ENCODE data around the gene BEST2.
"Not testable (repeated sequence)": the region's sequence is repeated elsewhere in the genome, so short reads cannot be mapped to it uniquely, and the experiment has no call there.

Gene BEST2

DNA sequence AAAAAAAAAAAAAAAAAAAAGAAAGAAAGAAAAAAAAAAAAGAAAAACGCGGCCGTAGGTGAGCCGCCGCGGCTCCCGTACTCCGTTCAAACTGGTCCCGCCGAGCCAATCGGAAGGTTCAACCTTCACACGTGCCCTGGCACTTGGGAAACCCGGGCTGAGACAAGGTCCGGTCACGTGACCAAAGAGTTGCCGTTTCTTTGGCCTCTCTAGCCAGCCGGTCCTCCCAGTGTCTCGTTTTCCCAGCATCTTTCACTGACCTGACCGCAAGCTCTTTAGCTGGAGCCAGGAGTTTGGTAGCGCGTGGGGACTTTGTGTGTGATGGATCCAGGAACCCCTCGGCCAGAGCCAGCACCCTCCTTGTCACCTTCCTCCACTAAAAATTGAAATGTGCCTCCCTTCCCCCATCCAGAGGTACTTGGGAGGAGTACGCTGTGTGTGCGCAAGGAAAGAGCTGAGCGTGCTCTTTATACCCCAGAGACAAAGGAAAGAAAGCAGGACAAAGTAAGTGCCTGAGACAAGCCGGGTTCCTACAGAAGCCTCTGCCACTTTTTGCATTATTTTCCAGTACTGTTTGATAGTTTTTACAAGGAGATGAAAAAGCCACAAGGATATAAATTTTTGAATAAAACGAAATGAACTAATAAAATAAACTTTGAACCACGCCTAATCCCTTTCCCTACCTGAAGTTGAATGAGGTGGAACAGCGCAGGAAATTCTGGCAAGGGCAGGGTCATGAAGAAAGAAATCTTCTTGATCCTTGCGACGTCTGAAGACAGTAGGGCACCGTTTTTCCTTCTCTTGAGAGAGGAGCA is 28.8 kb upstream of the BEST2 start:
- Mint-ChIP-seq H3K27me3 (ENCODE audit: low read depth) (no peaks in the 10 kb centered on the region), H3K4me1 (ENCODE audit: low read depth) (peaks cover 26% of the 10 kb centered on the region), H3K36me3 (ENCODE audit: low read depth) (peaks cover 18% of the 10 kb centered on the region), H3K27ac (peak overlapping the region; percentile 89), H3K4me3 (peak overlapping the region; percentile 94), H3K9me3 (no peaks in the 10 kb centered on the region)

DNA sequence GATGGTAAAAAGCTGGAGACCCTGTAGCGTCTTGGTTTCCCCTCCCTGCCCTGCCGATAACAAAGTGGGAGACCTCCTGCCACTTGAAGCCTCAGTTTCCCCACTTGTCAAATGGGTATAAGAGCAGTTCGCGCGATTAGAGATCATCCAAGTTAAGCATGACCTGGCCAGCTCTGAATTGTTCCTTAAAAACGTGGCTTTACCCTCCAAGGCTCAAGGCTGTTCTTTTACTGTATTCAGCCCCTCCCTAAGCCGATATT is 28.3 kb upstream of the BEST2 start:
- H3K27me3 Mint-ChIP-seq (ENCODE audit: low read depth): no peaks in the 10 kb centered on the region
- H3K4me3 Mint-ChIP-seq: peak overlapping the region; percentile 94
- H3K9me3 Mint-ChIP-seq: no peaks in the 10 kb centered on the region
- H3K36me3 Mint-ChIP-seq (ENCODE audit: low read depth): peaks cover 18% of the 10 kb centered on the region
- H3K27ac Mint-ChIP-seq: peak overlapping the region; percentile 89
- peaks cover 26% of the 10 kb centered on the region for H3K4me1 Mint-ChIP-seq (ENCODE audit: low read depth)

DNA sequence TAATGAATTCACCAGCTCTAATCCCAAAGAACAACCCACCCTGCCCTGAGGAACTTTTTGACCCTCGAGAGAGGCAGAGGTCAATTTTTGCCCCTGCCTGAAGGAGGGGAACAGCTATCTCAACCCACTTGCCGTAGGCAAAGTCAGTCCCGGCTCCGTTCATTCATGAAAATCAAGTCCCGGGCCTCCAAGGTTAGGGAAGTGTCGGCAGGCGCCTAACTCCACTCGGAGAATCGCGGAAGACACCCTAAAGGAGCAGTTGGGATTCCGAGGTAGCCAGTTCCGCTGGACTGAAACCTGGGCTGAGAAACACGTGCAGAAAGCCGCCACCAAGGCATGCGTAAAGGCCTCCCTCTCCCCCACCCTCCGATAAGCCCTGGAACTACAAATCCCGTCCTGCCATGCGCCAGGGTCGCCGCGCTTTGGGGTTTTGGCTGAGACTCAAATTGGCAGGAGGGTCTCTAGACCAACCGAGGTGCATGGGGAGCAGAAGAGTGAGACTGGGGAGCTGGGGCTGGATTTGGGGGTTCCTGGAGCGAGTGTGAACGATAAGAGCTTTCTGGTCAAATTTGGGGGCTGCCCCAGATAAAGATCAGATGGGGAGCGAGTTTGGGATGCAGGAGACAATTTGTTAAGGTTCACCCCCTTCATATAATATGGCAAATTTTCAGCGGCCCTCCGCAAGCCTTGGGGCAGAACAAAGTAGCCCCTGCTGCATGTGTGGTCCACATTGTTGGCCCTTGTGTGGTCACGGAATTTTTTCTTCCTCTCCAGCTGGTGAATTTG is 27.8 kb upstream of the BEST2 start, which contains the start of gene TNPO2:
TSS of gene TNPO2 (minus strand) at position 292 of the 786 bp plus-strand sequence. CDS start 2,955 bp downstream, outside the sequence.
- Mint-ChIP-seq H3K4me1 (ENCODE audit: low read depth) (peaks cover 26% of the 10 kb centered on the region), H3K27ac (peak within 1 kb of the TSS; percentile 89), H3K9me3 (no peaks in the 10 kb centered on the region), H3K27me3 (ENCODE audit: low read depth) (no peaks in the 10 kb centered on the region), H3K36me3 (ENCODE audit: low read depth) (peaks cover 13% of the 10 kb centered on the region), H3K4me3 (peak within 1 kb of the TSS; percentile 94)

DNA sequence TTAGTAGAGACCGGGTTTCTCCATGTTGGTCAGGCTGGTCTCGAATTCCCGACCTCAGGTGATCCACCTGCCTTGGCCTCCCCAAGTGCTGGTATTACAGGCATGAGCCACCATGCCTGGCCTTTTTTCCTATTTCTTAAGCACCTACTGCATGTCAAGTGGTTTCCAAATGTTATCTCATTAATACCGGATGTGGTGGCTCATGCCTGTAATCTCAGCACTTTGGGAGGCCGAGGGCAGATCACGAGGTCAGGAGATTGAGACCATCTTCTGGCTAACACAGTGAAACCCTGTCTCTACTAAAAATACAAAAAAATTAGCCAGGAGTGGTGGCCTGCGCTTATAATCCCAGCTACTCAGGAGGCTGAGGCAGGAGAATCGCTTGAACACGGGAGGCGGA is 26.0 kb upstream of the BEST2 start:
- not testable (repeated sequence) for H3K4me3 Mint-ChIP-seq; H3K9me3 Mint-ChIP-seq; H3K27ac Mint-ChIP-seq; H3K27me3 Mint-ChIP-seq (ENCODE audit: low read depth)
- peaks cover 28% of the 10 kb centered on the region for H3K4me1 Mint-ChIP-seq (ENCODE audit: low read depth)
- peaks cover 22% of the 10 kb centered on the region for H3K36me3 Mint-ChIP-seq (ENCODE audit: low read depth)

DNA sequence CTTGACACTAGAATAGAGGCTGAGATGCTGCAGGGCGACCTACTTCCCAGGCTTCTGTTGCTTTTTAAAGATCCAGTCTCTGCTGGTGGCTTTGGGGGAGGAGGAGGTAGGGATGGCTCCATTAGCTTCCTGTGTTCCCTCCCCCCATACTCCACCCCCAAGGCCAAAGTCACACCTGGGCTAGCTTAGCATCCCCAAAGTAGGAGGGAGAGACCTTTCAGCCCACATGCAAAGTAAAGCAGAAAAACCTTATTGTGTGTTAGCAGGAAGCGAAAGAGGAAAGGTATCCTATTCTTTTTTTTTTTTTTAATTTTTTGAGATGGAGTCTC is 24.6 kb upstream of the BEST2 start:
- no peaks in the 10 kb centered on the region for H3K9me3 Mint-ChIP-seq
- peaks cover 25% of the 10 kb centered on the region for H3K36me3 Mint-ChIP-seq (ENCODE audit: low read depth)
- no peaks in the 10 kb centered on the region for H3K27me3 Mint-ChIP-seq (ENCODE audit: low read depth)
- no peak overlapping the region for H3K27ac Mint-ChIP-seq
- H3K4me1 Mint-ChIP-seq (ENCODE audit: low read depth): peaks cover 22% of the 10 kb centered on the region
- no peak overlapping the region for H3K4me3 Mint-ChIP-seq

DNA sequence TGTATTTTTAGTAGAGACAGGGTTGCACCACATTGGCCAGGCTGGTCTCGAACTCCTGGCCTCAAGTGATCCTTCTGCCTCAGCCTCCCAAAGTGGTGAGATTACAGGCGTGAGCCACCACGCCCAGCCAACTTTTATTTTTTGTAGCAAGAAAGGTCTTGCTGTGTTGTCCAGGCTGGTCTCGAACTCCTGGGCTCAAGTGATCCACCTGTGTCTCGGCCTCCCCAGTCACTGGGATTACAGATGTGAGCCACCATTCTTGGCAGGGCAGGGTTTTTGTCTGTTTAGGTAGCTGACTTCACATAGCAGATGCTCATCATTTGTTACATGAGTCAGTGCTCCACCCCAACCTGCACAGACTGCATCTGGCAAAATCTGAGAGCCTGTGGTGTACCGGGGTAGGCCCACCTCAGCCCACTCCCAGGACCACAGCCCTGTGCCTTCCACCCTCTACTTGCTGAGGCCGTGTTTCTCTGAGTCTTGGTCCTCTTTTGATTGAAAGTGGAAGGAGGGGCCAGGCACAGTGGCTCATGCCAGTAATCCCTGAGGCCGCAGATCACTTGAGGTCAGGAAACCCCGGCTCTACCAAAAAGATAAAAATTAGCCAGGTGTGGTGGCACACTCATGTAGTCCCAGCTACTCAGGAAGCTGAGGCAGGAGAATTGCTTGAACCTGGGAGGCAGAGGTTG is 23.7 kb upstream of the BEST2 start:
- no peaks in the 10 kb centered on the region for H3K9me3 Mint-ChIP-seq
- no peak overlapping the region for H3K4me3 Mint-ChIP-seq
- peaks cover 22% of the 10 kb centered on the region for H3K4me1 Mint-ChIP-seq (ENCODE audit: low read depth)
- no peaks in the 10 kb centered on the region for H3K27me3 Mint-ChIP-seq (ENCODE audit: low read depth)
- H3K36me3 Mint-ChIP-seq (ENCODE audit: low read depth): peaks cover 29% of the 10 kb centered on the region
- H3K27ac Mint-ChIP-seq: no peak overlapping the region

DNA sequence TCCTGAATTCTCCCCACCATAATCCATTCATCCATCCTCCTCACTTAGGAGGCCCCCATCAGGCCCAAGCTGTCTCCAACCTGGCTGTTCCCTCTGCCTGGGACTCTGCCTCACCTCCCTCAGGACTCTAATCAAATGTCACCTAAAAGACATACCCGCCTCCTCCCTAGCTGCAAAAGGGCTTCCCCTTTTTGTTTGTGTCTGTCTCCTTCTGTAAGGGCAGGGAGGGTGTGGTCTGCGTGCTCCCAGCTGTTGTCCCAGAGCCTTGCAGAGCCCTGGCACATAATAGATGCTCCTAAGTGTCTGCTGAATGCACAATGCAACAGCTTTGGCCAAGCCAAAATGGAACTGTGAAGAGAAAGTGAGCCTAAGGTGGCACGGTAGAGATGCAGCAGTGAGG is 21.5 kb upstream of the BEST2 start:
- Mint-ChIP-seq H3K4me1 (ENCODE audit: low read depth) (peaks cover 20% of the 10 kb centered on the region), H3K36me3 (ENCODE audit: low read depth) (peaks cover 30% of the 10 kb centered on the region), H3K27me3 (ENCODE audit: low read depth) (no peaks in the 10 kb centered on the region), H3K9me3 (no peaks in the 10 kb centered on the region), H3K4me3 (no peak overlapping the region), H3K27ac (no peak overlapping the region)

DNA sequence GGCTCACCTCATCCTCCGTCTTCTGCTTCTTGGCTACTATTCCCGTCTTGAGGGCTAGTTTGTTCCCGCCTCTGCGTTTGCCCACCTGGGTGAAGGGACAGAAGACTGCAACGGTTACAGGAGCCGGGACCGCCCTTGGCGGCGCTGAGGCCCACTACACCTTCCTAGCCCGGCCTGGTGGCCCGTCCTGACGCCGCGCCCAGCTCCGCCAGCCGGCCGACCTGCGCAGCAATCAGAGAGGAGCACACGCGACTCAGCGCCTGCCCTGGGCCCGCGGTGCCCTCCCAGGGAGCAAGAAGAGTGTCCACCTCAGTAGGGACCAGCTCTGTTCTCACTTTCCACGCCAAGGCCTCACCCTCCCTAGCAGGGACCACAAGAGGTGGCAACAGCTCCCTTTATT is 20.3 kb upstream of the BEST2 start:
- Mint-ChIP-seq H3K4me1 (ENCODE audit: low read depth) (peaks cover 20% of the 10 kb centered on the region), H3K36me3 (ENCODE audit: low read depth) (peaks cover 30% of the 10 kb centered on the region), H3K9me3 (no peaks in the 10 kb centered on the region), H3K27ac (no peak overlapping the region), H3K4me3 (no peak overlapping the region), H3K27me3 (ENCODE audit: low read depth) (no peaks in the 10 kb centered on the region)

DNA sequence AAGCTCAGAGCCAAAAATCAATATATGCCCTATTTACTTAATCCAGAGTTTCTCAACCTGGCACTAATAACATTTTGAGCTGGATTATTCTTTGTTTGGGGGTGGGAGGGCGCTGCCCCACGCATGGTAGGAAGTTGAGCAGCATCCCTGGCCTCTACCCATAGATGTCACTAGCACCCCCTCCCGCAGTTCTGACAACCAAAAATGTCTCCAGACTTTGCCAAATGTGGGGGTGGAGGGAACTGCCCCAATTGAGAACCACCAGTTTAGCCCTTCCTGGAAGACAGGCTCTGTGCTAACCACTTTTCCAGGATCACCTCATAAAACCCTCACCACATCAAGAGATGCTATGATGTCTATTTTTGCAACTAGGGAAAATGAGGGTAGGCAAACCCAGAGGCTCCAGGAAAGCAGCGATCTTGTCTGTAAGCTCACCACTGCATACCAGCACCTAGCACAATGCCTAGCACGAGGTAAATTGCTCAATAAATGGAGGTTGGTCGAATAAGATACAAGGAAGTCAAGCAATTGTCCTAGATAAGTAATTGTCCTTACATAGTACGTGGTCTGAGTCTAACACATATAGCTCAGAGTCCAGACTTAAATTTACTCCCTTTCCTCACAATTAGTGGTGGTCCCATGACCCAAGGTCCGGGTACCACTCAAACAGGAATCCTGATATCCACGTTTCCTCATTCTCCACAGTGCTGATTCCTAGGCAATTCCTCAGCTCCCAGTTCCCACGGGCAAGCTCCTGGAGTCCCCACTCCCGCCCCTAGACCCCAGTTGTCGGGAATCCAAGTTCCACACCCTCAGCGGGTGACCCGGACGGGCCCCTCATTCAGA is 18.0 kb upstream of the BEST2 start:
- peak overlapping the region; percentile 90 for H3K27ac Mint-ChIP-seq
- H3K36me3 Mint-ChIP-seq (ENCODE audit: low read depth): peaks cover 26% of the 10 kb centered on the region
- H3K4me3 Mint-ChIP-seq: peak overlapping the region; percentile 93
- peaks cover 33% of the 10 kb centered on the region for H3K4me1 Mint-ChIP-seq (ENCODE audit: low read depth)
- no peaks in the 10 kb centered on the region for H3K9me3 Mint-ChIP-seq
- H3K27me3 Mint-ChIP-seq (ENCODE audit: low read depth): no peaks in the 10 kb centered on the region

DNA sequence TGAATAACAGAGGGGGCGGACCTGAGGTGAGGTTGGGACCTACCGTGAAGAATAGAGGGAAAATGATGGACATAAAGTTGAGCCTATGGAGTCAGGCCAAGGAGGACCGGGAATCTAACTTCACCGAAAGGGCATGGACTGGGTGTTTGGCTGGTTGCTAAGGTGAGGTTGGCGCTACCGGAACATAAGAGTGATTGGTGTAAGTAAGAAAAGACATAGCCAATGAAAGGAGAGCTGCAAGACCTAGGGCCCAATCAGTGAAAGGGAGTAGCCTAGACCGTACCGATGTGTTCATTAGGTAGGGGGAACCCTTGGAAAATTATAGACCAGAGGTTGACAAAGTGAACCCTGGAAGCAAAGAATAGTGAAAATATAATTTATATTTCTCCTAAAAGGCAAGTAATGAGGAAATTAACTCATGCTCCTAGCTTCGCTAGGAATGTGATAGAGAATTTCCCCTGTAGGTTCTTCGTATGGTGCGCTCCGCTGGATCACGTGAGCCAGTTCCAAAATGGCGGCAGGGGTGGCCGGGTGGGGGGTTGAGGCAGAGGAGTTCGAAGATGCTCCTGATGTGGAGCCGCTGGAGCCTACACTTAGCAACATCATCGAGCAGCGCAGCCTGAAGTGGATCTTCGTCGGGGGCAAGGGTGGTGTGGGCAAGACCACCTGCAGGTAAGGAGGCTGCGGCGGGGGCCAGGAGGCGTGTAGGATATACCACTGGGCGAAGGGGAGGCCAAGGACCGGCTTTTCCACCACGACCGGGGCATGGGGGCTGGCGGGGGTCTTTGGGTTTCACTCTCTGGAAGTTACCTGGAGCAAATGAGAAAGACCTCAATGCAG is 14.4 kb upstream of the BEST2 start, which contains the start of gene GET3:
TSS of gene GET3 (plus strand) at position 503 of the 840 bp plus-strand sequence. CDS start at position 512, 9 bp downstream.
- Mint-ChIP-seq H3K36me3 (ENCODE audit: low read depth) (peaks cover 16% of the 10 kb centered on the region), H3K4me3 (peak within 1 kb of the TSS; percentile 100), H3K27me3 (ENCODE audit: low read depth) (no peaks in the 10 kb centered on the region), H3K27ac (peak within 1 kb of the TSS; percentile 96), H3K4me1 (ENCODE audit: low read depth) (peaks cover 26% of the 10 kb centered on the region), H3K9me3 (no peaks in the 10 kb centered on the region)

DNA sequence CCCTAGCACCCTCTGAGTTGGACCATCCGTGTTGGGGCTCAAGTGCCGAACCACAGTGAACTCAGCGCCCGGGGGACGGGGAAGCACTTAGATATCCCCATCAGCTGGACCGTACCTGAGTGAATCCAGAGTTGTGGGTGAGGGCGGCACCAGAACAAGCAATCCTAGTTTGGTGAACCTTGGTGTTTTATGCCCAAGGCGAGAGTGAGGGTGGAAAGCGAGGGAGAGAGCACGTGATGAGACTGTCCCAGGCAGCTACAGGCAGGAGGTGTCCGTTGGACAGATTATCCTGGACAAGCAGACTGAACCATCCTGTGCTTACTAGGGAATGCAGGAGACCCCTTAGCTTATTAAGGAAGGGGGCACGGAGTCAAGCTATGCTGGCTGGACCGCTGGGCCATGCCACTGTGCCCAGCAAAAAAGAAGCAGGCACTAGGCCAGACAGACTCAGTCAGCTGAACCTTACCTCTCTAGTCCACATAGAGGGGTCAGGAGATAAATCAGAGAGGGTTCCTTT is 13.7 kb upstream of the BEST2 start:
- H3K36me3 Mint-ChIP-seq (ENCODE audit: low read depth): peaks cover 17% of the 10 kb centered on the region
- no peaks in the 10 kb centered on the region for H3K9me3 Mint-ChIP-seq
- peak overlapping the region; percentile 96 for H3K27ac Mint-ChIP-seq
- H3K27me3 Mint-ChIP-seq (ENCODE audit: low read depth): no peaks in the 10 kb centered on the region
- peaks cover 23% of the 10 kb centered on the region for H3K4me1 Mint-ChIP-seq (ENCODE audit: low read depth)
- peak overlapping the region; percentile 100 for H3K4me3 Mint-ChIP-seq

DNA sequence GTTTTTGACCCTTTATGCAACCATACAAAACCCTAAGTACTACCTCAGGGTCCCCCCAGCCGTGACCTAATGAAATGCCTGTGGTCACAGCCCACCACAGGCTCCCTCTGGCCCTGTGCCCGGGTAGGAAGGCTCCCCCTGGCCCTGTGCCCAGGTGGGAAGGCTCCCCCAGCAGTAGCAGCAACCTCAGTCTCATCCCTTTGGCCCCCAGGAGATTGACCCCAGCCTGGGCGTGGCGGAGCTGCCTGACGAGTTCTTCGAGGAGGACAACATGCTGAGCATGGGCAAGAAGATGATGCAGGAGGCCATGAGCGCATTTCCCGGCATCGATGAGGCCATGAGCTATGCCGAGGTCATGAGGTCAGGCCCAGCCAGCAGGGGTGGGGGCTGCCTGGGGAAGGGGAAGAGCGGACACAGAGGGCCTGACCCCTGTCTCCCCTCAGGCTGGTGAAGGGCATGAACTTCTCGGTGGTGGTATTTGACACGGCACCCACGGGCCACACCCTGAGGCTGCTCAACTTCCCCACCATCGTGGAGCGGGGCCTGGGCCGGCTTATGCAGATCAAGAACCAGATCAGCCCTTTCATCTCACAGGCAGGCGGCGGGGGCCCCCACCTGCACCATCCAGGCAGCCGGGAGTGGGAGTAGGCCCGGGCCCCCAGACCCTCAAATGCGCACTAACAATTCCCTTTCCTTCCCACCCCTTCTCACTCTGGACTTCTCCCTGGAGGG is 6.3 kb upstream of the BEST2 start:
- Mint-ChIP-seq H3K36me3 (ENCODE audit: low read depth) (peaks cover 42% of the 10 kb centered on the region), H3K4me1 (ENCODE audit: low read depth) (no peaks in the 10 kb centered on the region), H3K27me3 (ENCODE audit: low read depth) (peaks cover 4% of the 10 kb centered on the region), H3K27ac (no peak overlapping the region), H3K4me3 (no peak overlapping the region), H3K9me3 (peaks cover 11% of the 10 kb centered on the region)

DNA sequence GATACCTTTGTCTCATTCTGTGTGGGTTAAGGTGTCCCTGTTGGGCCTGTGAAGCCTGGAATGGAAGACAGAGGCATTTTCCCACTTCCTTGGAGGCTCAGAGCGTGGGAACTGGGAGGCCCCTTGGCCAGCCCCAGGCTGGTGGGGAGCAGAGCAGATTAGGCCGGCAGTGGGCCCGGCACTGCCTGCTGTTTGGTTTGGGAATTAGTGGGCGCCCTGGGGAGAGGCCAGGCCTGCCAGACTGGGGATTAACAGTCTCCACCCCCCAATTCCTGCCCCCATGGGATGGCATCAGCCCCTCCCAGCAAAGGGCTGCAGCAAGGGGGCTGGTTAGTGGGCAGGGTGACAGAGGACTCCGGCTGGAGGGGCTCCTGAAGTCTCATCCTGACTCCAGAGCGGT is 3.1 kb upstream of the BEST2 start:
- no peak overlapping the region for H3K4me3 Mint-ChIP-seq

More for the DNA sequence above, 3.1 kb upstream of the BEST2 start:
- peaks cover 11% of the 10 kb centered on the region for H3K9me3 Mint-ChIP-seq
- H3K27me3 Mint-ChIP-seq (ENCODE audit: low read depth): peaks cover 17% of the 10 kb centered on the region
- peaks cover 30% of the 10 kb centered on the region for H3K36me3 Mint-ChIP-seq (ENCODE audit: low read depth)
- no peaks in the 10 kb centered on the region for H3K4me1 Mint-ChIP-seq (ENCODE audit: low read depth)
- H3K27ac Mint-ChIP-seq: no peak overlapping the region

Data from T-helper 1 cell treated with Interleukin-12 subunit alpha and Interleukin-12 subunit beta and Interleukin-4 antibody, amounts not matched to agents 30 μg/mL and 1 μg/mL, for 36 hours (primary cell).